COLO829 (cell line): ENCODE results near the gene EPB41L3.
"Not testable (repeated sequence)": the region's sequence is repeated elsewhere in the genome, so short reads cannot be mapped to it uniquely, and the experiment has no call there.

Experiments
- DNase-seq: peaks from one replicate; pipeline ENCODE4 v3.0.0; 2012; ENCODE audit warnings: low spot score

Gene EPB41L3

DNA sequence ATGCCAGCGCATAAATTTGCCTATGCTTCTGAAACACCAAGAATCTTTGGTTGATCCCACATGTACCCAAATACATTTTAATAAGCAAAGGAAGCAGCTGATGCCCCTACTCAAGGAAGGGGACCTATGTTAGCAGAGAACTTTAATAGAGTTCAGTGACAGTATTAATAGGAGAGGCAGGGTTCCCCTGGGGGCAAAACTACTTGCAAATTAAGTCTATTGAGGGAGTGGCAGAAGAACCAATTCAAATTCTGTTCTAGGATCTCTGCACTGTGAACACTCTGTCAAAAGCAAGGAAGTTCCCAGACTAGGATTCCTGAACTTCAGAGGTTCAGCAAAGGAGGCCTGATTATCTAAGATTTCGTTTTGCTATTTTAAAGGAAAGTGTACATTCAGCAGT is 47.5 kb downstream of the EPB41L3 start:
- DNase-seq, result no peak

DNA sequence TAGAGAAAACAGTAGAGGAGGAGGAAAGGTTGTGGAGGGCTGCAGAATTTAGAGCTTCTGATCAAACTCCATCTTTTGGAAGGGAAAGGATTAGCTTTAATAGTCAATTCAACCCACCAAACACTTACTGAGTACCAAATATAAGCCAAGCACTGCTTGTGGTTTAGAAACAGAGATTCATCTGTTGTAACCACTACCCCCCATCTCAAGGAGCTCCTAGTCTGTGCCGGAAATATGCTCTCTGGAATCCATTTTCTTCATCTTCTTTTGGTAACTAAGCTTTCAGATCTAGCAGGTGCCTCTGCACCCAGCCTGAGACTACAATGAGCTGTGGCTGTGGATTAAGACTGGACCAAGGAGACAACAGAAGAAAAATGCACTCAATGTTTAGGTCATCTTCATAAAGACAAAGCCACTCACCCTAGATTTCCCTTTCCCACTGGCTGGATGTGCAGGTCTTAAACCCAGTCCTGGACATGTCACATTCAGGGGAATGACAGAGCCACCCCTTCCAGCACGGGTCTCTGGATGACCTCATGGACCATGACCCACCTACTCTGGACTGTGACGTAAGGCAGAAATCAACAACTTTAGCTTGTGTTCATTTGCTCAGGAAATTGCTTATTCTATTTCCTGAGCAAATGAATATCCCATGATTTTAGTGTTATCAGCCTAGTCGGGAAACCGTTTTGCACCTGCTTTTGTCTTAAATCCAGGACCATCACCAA is 52.9 kb downstream of the EPB41L3 start:
- DNase-seq, result no peak

DNA sequence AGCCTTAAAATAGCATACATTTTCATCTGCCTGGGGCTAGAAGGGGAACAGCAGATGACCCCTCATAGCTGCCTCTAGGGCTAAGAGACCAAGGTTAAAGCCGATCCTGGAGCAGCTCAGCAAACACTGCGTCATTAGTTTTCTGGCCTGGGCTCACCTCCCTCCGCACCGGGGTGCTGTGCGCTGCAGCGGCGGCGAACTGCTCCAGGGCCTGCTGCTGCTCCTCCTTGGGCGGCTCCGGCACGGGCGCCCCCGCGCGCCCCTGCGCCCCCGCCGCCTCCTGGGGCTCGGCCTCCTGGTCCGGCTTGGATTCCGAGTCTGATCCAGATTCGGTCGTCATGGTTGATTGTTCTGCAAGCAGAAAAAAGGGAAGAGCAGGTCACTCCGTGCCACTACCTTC is 55.0 kb downstream of the EPB41L3 start:
- DNase-seq, result no peak

DNA sequence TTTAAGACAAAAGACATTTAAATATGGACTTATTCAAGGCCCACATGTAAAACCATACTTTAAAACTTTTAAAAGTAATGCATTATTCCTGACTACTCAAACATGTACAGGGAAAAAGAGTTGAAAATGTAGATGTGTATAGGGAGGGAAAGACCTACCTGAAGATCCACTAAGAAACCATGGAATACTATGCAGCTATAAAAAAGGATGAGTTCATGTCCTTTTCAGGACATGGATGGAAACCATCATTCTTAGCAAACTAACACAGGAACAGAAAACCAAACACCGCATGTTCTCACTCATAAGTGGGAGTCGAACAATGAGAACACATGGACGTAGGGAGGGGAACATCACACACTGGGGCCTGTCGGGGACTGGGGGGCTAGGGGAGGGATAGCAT is 55.8 kb downstream of the EPB41L3 start:
- DNase-seq, result not testable (repeated sequence)

DNA sequence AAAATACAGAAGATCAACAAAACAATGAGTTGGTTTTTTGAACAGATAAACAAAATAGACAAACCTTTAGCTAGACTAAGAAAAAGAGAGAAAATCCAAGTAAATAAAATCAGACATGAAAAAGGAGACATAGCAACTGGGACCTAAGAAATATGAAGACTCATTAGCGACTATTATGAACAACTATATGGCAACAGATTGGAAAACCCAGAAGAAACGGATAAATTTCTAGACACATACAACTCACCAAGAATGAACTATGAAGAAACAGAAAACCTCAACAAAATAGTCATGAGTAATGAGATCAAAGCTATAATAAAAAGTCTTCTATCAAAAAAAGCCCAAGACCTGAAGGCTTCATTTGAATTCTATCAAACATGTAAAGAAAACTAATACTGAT is 59.3 kb downstream of the EPB41L3 start:
- DNase-seq, result no peak

DNA sequence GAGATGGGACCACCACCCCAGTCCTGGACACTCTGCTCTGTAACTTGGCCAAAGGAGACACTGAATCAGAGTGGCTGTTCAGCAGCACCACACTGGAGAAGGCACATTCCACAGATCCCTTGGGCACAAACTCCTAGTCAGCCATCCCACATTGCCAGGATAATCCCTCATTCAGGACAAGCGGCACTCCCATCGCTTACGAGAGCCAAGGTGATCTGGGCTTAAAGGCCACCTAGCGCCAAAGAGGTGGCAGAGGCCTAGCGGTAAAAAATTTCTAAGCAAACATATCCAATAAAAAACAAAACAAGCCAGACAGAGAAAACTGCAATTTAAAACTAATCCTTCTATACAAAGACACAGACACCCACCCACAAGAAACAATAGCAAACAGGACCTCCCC is 62.2 kb downstream of the EPB41L3 start:
- DNase-seq, result no peak

DNA sequence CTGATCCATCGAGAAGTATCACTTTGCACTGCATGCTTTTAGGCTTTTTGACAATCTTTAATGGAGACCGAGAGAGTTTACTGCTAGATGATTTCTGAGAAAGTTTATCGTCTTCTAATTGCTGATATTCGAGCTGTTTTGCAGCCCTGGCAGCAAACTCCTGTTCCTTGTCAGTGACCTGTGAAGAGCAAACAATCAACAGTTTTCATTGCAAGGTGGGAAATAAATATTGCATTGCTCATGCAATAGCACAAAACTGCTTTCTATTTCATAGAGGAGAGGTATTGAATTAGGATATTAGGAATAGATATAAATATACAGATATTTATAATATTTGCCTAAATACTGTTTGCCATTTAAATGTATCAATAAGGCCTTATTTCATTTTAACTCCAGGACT is 65.5 kb downstream of the EPB41L3 start:
- no peak for DNase-seq

DNA sequence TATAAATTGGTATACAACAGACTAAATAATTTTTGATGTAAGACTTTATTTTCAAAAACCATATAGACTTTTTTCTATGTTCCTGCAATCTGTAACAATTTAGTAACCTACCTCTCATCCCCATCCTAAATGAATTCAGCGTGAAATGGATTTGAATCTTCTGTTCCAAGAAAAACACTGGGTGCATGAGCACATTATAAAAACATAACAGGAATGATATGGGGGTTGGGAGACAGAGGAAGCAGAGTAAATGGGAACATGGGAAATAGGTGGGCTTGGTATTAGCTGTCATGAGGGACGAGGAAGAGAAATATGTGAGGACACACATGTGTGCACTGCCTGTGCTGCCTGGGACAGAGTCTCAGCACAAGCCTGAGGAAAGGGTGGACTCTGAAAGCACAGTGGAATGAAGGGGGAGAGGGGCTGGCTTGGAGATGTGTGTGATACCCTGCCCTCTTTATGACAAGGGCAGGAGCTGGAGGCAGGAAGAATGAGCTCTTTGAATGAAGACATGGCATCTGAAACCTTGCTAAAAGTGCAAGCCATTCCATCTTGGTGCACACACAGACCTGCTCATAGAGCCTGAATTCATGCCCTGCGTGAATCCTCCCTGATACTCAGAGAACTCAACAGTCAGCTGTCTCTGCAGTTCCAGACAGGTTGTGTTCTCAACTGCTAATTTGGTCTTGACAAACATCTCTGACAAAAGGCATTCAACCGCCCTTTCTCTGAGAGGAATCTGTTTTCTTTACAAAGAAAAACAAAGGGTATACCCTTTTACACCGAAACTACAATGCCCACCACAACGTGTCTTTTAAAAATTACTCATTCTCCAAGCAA is 66.6 kb downstream of the EPB41L3 start:
- DNase-seq, result no peak

DNA sequence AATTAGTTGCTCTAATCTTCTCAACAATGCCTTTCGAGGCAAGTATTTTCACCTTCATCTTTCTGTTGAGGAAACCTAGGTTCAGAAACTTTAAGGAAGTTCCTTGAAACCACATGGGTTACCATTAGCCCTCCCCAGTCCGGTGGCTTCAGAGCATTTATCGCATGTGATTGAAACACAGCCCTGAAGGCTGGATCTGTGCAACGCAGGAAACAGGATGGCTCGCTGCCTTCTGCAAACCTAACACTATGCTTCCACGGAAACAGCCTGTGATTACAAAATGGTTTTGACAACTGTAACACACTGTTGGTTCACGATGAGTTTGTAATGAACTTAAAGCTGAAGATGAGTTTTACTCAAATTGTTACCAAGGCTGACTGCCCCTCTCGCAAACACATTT is 68.5 kb downstream of the EPB41L3 start:
- DNase-seq, result no peak

DNA sequence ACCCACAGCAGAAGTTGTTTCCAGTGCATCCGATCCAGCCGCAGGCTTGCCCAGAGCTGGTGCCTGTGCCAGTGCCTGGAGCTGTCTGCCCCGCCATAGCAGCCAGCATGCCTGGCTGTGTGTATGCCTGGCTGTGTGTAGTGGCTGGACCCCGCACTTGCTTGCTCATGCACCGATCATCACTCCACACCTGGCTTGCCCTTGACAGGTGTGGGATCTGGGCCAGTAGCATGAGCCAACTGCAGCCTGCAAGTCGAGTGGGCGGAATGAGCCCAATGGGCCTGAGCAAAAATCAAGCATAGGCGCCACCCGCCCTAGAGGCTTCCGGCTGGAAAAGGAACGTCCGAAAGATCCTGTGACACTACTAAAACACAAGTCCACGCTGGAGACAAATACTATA is 74.5 kb downstream of the EPB41L3 start:
- no peak for DNase-seq

DNA sequence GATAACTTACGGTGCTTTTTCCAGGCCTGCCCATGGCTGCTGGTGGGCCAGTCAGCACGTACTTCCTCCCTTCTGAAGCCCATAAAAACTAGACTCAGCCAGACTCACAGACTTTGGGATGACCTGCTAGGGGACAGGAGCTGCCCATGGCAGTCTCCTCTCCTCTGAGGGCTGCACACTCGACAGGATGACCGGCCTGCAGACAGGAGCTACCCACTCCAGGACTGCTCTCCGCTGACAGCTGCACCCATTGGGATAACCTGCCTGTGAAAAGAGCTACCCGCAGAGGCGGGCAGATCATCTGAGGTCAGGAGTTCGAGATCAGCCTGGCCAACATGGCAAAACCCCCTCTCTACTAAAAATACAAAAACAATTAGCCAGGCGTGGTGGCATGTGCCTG is 75.4 kb downstream of the EPB41L3 start:
- no peak for DNase-seq

DNA sequence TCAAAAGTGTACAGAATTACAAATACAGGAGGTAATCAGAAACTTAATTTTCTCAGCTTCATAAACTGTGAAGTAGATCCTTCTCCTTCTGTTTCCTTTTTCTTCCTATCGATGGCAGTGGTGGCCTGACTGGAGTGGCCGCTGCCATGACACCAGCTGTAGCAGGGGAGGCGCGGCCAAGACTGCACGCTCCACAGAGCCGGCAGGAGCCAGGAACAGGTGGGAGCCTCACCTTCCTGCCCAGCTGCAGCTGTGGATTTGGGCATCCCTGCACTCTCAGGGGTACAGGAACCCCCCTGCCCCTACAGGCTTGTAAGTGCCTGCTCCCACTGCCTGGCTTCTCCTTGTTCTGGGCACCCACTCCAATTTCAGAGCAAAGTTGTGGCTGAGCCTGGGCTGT is 76.1 kb downstream of the EPB41L3 start:
- no peak for DNase-seq

DNA sequence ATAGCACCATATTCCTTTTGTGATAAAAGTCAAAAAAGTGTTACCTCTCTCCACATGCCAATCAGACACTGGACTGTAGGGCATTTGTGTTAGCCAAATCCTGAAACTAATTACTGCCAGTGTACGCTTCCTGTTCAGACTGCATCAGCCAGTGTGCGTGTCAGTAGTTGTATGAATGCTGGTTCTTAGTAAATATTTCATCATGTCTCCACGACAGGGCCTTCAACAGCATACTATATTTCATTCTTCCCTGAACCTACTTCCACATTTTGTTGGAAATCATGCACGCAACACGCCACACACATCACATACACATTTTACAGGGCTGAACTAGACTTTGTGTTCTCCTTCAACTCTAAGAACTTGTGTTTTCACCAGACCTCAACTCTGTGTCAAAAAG is 77.5 kb downstream of the EPB41L3 start:
- no peak for DNase-seq

DNA sequence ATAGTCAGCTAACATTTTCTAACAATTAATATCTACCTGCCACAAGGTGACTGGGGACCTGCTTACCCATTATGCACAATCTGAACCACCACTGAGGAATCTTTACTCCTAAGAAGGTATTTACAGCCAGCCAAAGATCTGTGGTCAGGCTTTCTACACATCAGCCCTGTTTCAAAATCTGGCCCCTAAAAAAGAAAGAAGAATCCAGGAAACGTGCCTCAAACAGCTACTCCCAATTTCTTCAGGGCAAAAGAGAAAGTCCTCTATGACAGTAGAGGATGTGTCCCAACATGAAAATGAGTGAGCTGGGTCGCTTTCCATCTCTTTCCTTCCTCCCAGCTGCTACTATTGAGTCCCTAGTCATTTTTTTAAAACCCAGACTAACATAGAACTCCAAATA is 79.5 kb downstream of the EPB41L3 start:
- DNase-seq, result no peak

DNA sequence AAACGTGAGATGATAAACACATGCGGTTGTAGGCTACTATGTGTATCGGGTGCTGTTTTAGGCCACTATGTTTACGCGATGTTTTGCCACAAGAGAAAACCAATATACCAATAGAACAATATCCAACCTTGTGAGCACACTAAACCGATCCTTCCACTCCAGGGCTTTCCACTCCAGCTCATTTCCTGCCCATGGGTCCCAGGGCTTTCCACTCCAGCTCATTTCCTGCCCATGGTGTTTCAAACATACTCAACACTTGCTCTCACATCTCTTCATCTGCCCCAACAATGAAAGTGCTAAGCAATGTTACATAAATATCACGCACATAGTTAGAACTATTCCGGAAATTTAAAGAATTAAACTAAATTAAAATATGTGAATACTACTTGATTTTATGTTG is 80.0 kb downstream of the EPB41L3 start:
- no peak for DNase-seq

DNA sequence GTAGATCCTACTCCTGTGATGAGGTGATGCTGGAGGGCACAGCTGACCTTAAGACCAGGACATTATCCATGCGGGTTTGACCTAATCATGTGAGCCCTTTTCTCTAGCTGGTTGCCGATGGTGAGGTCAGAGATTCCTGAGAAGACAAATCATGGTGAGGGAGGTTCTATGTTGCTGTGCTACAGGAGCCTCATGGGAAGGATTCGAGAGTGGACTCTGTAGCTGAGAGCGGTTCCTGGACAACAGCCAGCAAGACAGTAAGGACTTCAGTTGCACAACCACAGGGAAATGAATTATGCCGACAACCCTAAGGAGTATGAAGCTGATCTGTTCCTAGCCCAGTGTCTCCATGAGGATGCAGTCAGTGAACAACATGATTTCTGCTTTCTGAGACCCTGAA is 80.4 kb downstream of the EPB41L3 start:
- DNase-seq, result no peak

DNA sequence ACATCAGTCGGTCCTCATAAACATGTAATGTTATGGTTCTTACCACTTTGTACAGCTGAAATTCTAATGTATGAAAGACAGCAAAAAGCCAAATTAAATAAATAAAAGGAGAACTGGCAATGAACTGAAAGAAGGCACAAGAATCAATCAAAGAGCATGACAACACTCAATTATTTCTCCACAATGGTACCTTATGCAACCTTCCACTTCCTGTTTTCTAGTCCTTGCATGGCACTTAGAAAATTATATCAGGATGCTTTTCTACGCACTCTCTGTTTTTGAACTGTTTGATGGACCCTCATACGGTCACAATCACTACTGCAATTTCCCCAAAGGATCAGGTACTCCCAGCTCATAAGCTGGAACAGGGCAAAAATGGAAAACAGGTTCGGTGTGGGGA is 81.6 kb downstream of the EPB41L3 start:
- DNase-seq, result no peak

DNA sequence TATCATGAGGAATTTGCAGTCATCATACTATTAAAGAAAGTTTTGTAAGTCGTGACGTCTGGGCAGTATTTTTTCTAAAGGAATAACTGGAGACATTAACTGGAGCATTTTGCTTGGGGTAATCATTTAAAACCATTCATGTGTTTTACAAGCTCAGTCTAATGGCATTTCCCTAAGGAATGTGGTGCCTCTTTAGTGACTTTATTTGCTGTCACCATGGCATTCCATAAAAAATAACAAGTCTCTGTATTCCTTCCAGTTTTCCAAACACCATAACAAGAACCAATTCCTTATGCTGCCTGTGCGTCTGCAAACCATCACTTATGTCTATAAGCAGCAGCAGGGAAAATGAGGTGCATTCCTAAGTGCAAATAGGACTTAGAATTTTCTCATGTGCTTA is 82.8 kb downstream of the EPB41L3 start:
- peak; percentile 15 for DNase-seq

DNA sequence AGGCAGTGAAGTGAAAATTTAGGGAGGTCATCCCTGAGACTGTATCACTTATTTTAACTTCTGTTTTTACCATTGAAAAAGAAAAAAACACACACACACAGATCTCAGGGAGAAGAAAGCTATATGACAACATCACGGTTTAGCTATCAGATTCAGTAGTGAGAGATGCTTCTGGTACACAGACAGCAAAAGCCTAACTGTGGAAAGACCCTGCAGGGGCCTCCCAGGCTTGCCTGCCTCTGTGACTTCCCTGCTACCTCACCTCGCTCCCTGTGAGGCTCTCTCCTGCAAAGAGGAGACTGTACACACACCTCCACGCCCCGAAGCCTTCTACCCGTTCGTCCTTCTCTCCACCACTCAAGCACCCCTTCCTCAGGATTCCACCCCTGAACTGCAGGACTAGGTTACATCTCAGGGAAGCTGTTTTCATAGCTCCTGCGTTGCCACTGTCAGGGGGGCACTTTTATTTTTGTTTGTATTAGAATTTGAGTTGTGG is 86.3 kb downstream of the EPB41L3 start:
- DNase-seq, result no peak

DNA sequence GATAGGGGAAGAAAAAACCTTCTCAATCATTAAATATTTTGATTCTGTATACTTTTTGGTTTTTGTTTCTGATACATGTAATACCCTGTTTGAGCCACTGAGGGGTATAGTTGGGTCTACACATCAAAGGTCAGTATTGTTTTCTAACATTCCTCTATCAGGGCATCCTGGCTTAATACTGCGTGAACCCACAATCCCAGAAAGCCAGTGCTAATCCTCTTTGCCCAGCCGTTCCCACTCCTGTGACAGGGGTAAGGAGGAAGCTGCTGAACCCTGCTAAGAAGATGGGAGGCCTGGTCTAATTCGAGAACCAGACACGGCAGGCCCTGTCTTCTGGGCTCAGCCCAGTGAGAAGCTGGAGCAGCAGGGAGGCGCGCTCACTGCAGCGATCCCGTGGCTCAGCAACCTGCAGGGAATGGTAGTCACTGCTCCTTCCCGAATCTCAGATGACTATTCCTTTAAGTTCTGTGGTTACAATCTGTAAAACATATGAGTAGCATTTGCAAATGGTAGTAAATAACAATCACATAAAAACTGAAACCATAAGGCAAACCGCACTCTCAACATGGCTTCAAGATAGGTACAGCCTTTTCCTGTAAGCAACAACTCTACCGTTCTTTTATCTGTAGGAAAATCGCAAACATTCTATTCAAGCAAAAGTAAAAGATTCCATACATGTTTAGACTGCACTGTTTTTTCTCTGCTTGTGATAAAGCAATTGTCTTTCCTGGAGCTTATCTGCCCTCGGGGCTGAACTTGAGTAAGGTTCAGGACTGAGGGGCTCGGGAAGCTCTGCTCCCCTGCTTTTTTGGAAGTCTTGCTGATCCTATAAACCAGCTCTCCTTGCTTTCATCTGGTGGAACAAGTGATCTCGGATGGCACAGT is 87.0 kb downstream of the EPB41L3 start:
- peak; percentile 35 for DNase-seq

DNA sequence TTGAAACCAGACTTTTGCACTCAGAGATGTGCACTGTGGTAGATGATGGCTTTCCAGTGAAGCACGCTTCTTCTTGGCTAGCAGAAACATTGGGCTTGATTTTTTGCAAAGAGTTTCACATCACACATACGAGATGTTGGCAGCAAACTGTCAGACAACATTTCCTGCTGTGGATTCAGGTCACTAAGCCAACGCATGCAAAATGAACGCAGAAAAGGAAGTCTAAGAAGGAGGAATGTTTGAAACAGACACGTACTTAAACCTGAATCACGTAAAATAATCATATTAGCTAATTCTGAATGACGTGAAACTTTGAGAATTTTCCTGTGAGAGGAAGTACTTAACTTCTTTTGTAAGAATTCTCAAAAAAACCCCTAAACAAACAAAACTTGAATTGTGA is 88.1 kb downstream of the EPB41L3 start:
- DNase-seq, result no peak

DNA sequence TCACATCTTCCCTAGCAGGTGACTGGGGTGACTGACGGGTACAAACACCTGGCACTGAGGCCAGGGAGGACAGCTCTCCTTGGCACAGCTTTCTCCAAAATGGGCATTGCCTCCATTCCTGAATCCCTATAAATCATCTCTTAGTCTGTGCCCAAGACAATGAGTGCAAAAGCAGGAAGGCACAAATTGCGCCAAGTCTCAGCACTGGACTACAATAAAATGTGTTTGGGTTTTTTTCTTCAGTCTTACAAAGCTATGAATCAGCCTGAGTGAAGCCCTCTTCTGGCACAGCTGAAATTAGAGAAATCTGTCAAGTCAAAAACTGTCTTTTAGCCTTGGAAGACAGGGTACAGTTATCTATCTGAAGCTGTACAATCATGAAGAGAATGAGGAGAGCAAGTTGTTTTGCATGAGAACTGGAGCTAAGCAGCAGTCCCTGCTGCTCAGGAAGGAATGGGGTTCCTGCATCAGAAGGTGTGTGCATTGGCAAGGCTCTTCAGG is 90.8 kb downstream of the EPB41L3 start:
- DNase-seq, result no peak
